SK-N-SH (cell line): ENCODE measurements around the gene SYCP1. TPM values are rescaled to one million over a fixed set of nuclear protein-coding genes. Genes with fewer than 3 reads are reported as not detected.

ENCODE experiments used
- CTCF ChIA-PET: fragments of 300-600, 350-600 bp; formaldehyde crosslinking; extraction: SDS; loops from one replicate; lab custom pipeline; 2021; lab: Yijun Ruan, JAX
- POLR2A ChIA-PET: fragments of 350-600 bp; sonication (Branson Sonifier 250); formaldehyde crosslinking; extraction: SDS; loops from one replicate; lab custom pipeline; 2020; ENCODE audit warnings: antibody characterized with exemption, inconsistent platforms; lab: Yijun Ruan, JAX
- DNase-seq: peaks from one replicate; pipeline ENCODE4 v3.0.0; 2012
- H2AFZ ChIP-seq: fragments of 200-600 bp; sonication (generic); 2 replicates; pipeline ENCODE4 v1.8.1; 2016; ENCODE audit warnings: antibody characterized with exemption, mild to moderate bottlenecking, low read depth
- H3F3A ChIP-seq: fragments of 200-600 bp; sonication (generic); replicated peaks from 2 replicates; pipeline ENCODE3; 2016; ENCODE audit warnings: antibody characterized with exemption, mild to moderate bottlenecking; ENCODE audit not compliant: insufficient read depth
- H3K27ac ChIP-seq, 2 experiments: fragments of 200-500 bp in 1 of 2; fragments of 200-600 bp in 1 of 2; sonication (Bioruptor generic) in 1 of 2; sonication (generic), shearing (Covaris generic) in 1 of 2; 2 replicates each; pipeline versions ENCODE4 v1.5.1 to v1.6.1; 2014 to 2016; ENCODE audit warnings: low read depth in 2 of 2, inconsistent platforms in 1 of 2, low read length in 1 of 2, mild to moderate bottlenecking in 1 of 2, mixed read lengths in 1 of 2
- H3K27me3 ChIP-seq: fragments of 200-600 bp; sonication (generic), shearing (Covaris generic); 2 replicates; pipeline ENCODE4 v1.6.1; 2016; ENCODE audit warnings: mixed run types; ENCODE audit not compliant: insufficient read depth
- H3K36me3 ChIP-seq, 2 experiments: fragments of 200-500 bp in 1 of 2; fragments of 200-600 bp in 1 of 2; sonication (Bioruptor generic) in 1 of 2; sonication (generic) in 1 of 2; replicated peaks in 1 of 2; 2 replicates each; pipeline versions ENCODE3 to v1.5.1; 2014 to 2016; ENCODE audit warnings: low read length in 1 of 2, mild to moderate bottlenecking in 1 of 2; ENCODE audit not compliant: insufficient read depth in 2 of 2, control insufficient read depth in 1 of 2
- H3K4me1 ChIP-seq, 2 experiments: fragments of 200-500 bp in 1 of 2; fragments of 200-600 bp in 1 of 2; sonication (Bioruptor generic) in 1 of 2; sonication (generic), shearing (Covaris generic) in 1 of 2; 2 replicates each; pipeline versions ENCODE4 v1.5.1 to v1.6.1; 2014 to 2016; ENCODE audit warnings: low read depth in 1 of 2, low read length in 1 of 2, mixed run types in 1 of 2; ENCODE audit not compliant: insufficient read depth in 2 of 2, control insufficient read depth in 1 of 2
- H3K4me2 ChIP-seq: fragments of 200-600 bp; sonication (generic), shearing (Covaris generic); 2 replicates; pipeline ENCODE4 v1.6.1; 2017; ENCODE audit warnings: mixed run types
- H3K4me3 ChIP-seq, 2 experiments: fragments of 200-500 bp in 1 of 2; fragments of 200-600 bp in 1 of 2; sonication (Bioruptor generic) in 1 of 2; sonication (generic), shearing (Covaris generic) in 1 of 2; 2 replicates each; pipeline versions ENCODE4 v1.5.1 to v1.8.1; 2014 to 2016; ENCODE audit warnings: low read depth in 2 of 2, inconsistent platforms in 1 of 2, low read length in 1 of 2, mild to moderate bottlenecking in 1 of 2, mixed read lengths in 1 of 2, moderate library complexity in 1 of 2
- H3K79me2 ChIP-seq: fragments of 200-600 bp; sonication (generic); 2 replicates; pipeline ENCODE4 v1.8.1; 2017; ENCODE audit warnings: mild to moderate bottlenecking; ENCODE audit not compliant: insufficient read depth
- H3K9ac ChIP-seq: fragments of 200-600 bp; sonication (generic); 2 replicates; pipeline ENCODE4 v1.6.1; 2017; ENCODE audit warnings: mixed run types
- H3K9me2 ChIP-seq: fragments of 200-600 bp; sonication (generic); 2 replicates; pipeline ENCODE4 v1.6.1; 2017; ENCODE audit warnings: mixed run types
- H3K9me3 ChIP-seq: fragments of 200-600 bp; sonication (generic); 2 replicates; pipeline ENCODE4 v1.6.1; 2017; ENCODE audit warnings: mixed run types, mild to moderate bottlenecking, moderate library complexity
- H4K20me1 ChIP-seq: fragments of 200-600 bp; sonication (generic); 2 replicates; pipeline ENCODE4 v1.6.1; 2017; ENCODE audit warnings: mild to moderate bottlenecking, mixed run types; ENCODE audit not compliant: insufficient read depth
- CHD2 ChIP-seq: fragments of 150-350 bp; IDR thresholded peaks from 2 replicates; pipeline ENCODE4 v1.6.1; 2018; ENCODE audit warnings: low read length; ENCODE audit not compliant: partially characterized antibody
- EP300 ChIP-seq, 2 experiments: IDR thresholded peaks; 2 replicates each; pipeline versions ENCODE4 v1.4.0 to v1.6.1; 2012; ENCODE audit warnings: borderline replicate concordance in 1 of 2, low read depth in 1 of 2, low read length in 1 of 2
- EZH2phosphoT487 ChIP-seq: fragments of 200-600 bp; sonication (generic); IDR thresholded peaks from 2 replicates; pipeline ENCODE4 v1.6.1; 2017; ENCODE audit warnings: low read depth, mixed run types, mild to moderate bottlenecking, antibody characterized with exemption, moderate library complexity, borderline replicate concordance
- FOSL2 ChIP-seq: IDR thresholded peaks from 2 replicates; pipeline ENCODE4 v1.4.0; 2012; ENCODE audit warnings: low read depth, mild to moderate bottlenecking, moderate library complexity, borderline replicate concordance
- FOXJ3 ChIP-seq: sonication (generic); formaldehyde crosslinking; IDR thresholded peaks from 2 replicates; pipeline ENCODE4 v1.5.1; 2020; ENCODE audit warnings: mild to moderate bottlenecking, missing genetic modification reagents
- FOXM1 ChIP-seq: IDR thresholded peaks from 2 replicates; pipeline ENCODE4 v1.4.0; 2012; ENCODE audit warnings: low read depth, mild to moderate bottlenecking
- GABPA ChIP-seq: IDR thresholded peaks from 2 replicates; pipeline ENCODE4 v1.4.0; 2012; ENCODE audit warnings: low read depth, mild to moderate bottlenecking
- MXI1 ChIP-seq: IDR thresholded peaks from 2 replicates; pipeline ENCODE4 v1.6.1; 2012; ENCODE audit warnings: mild to moderate bottlenecking, low read depth, low read length, improper control_type of control experiment
- NFIC ChIP-seq: IDR thresholded peaks from 2 replicates; pipeline ENCODE4 v1.4.0; 2012; ENCODE audit warnings: borderline replicate concordance
- NRF1 ChIP-seq: IDR thresholded peaks from 2 replicates; pipeline ENCODE4 v1.6.1; 2012; ENCODE audit warnings: low read depth, mild to moderate bottlenecking, low read length
- POLR2AphosphoS5 ChIP-seq: IDR thresholded peaks from 2 replicates; pipeline ENCODE4 v1.6.1; 2012; ENCODE audit warnings: low read depth, low read length
- RAD21 ChIP-seq: IDR thresholded peaks from 2 replicates; pipeline ENCODE4 v1.6.1; 2012; ENCODE audit warnings: mild to moderate bottlenecking, low read length
- RCOR1 ChIP-seq: fragments of 150-350 bp; IDR thresholded peaks from 2 replicates; pipeline ENCODE4 v1.6.1; 2017; ENCODE audit warnings: antibody characterized with exemption, low read length
- TAF1 ChIP-seq: IDR thresholded peaks from 2 replicates; pipeline ENCODE4 v1.6.1; 2012; ENCODE audit warnings: low read depth, mild to moderate bottlenecking, low read length, moderate library complexity, borderline replicate concordance
- TEAD4 ChIP-seq: IDR thresholded peaks from 2 replicates; pipeline ENCODE4 v1.4.0; 2012; ENCODE audit warnings: mild to moderate bottlenecking, borderline replicate concordance; ENCODE audit not compliant: insufficient read depth
- WGBS: methylation state at CpG from one replicate; pipeline ENCODE4 v1.1.6; 2017; ENCODE audit warnings: low lambda C conversion rate; 5-methylcytosine and 5-hydroxymethylcytosine counted together
- polyA plus RNA-seq, 3 experiments: library from polyadenylated mRNA; depleted of rRNA; stranded (reverse); fragments of >200 nt; gene quantifications; 2 replicates each; pipeline ENCODE4 v1.2.3, GENCODE V29; 2012
- TF ChIP-seq, protein P1 (sequence below): IDR thresholded peaks from 2 replicates; pipeline ENCODE4; 2012
- TF ChIP-seq, protein P2 (sequence below): IDR thresholded peaks from 2 replicates; pipeline ENCODE4 v1.4.0; 2012; ENCODE audit warnings: low read depth, borderline replicate concordance
- TF ChIP-seq, protein P3 (sequence below): fragments of 150-350 bp; IDR thresholded peaks from 2 replicates; pipeline ENCODE4 v1.6.1; 2017; ENCODE audit warnings: antibody characterized with exemption, low read length, low read depth, borderline replicate concordance
- TF ChIP-seq, protein P4 (sequence below): IDR thresholded peaks from 2 replicates; pipeline ENCODE4 v1.6.1; 2012; ENCODE audit warnings: mild to moderate bottlenecking, low read depth, low read length, moderate library complexity
- TF ChIP-seq, protein P5 (sequence below): IDR thresholded peaks from 2 replicates; pipeline ENCODE4 v1.4.0; 2012; ENCODE audit warnings: low read depth

The SYCP1 gene
- polyA plus RNA-seq, 1 of the 3 experiments (the other 2 are of a cell fraction), result not detected

DNA sequence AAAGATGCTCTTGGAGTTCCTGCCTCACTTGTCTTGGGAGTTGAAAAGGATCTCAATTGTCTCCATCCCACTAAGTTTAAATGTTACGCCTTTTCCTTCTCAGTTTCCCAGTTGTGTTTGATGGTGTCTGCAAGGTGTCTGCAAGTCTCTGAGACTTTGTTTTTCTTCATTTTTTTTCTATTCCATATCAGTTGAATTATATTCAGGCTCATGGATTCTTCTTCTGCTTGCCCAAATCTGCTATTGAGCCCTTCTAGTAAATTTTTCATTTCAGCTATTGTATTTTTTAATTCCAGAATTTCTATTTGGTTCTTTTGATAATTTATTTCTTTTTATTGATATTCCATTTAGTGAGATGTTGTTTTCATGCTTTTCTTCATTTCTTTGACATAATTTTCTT lies 127.6 kb downstream of the SYCP1 start:
- Histone ChIP-seq H3K36me3 (no peaks in the 10 kb centered on the region), H3K9me2 (no peaks in the 10 kb centered on the region), H3F3A (no peaks in the 10 kb centered on the region), H3K27ac (no peak overlapping the region), H3K4me2 (no peak overlapping the region), H3K9ac (no peak overlapping the region)
- 53% methylated on average over 1 of the region's 1 CpG for WGBS
- no peak for DNase-seq
- TF ChIP-seq RCOR1, result no peak
- no peak for TF ChIP-seq GABPA
- no peak for TF ChIP-seq FOXJ3
- TF ChIP-seq FOXM1, result no peak
- TF ChIP-seq CHD2, result no peak
- TF ChIP-seq MXI1, result no peak
- no peak for TF ChIP-seq EZH2phosphoT487
- TF ChIP-seq POLR2AphosphoS5, result no peak
- no peak for TF ChIP-seq FOSL2
- TF ChIP-seq, protein P1, sequence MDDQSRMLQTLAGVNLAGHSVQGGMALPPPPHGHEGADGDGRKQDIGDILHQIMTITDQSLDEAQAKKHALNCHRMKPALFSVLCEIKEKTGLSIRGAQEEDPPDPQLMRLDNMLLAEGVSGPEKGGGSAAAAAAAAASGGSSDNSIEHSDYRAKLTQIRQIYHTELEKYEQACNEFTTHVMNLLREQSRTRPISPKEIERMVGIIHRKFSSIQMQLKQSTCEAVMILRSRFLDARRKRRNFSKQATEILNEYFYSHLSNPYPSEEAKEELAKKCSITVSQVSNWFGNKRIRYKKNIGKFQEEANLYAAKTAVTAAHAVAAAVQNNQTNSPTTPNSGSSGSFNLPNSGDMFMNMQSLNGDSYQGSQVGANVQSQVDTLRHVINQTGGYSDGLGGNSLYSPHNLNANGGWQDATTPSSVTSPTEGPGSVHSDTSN, result no peak
- no peak for TF ChIP-seq TAF1
- TF ChIP-seq, all 33 proteins: peak for 0
- Histone ChIP-seq H3K4me1 (no peaks in the 10 kb centered on the region), H3K4me3 (no peak overlapping the region), H3K79me2 (no peaks in the 10 kb centered on the region), H3K9me3 (0 out of 2 replicates have a peak, but pooled peaks cover 3% of the 10 kb centered on the region), H3K27me3 (no peaks in the 10 kb centered on the region), H4K20me1 (no peaks in the 10 kb centered on the region), H2AFZ (no peak overlapping the region)
- POLR2A ChIA-PET, result no interaction called here
- CTCF ChIA-PET, result interaction anchor here (1.4 to 6.4 kb wide), 4 partner anchors 11 to 130 kb away, joined by 3 to 53 read pairs (median 8); no protein-coding TSS in a partner anchor

DNA sequence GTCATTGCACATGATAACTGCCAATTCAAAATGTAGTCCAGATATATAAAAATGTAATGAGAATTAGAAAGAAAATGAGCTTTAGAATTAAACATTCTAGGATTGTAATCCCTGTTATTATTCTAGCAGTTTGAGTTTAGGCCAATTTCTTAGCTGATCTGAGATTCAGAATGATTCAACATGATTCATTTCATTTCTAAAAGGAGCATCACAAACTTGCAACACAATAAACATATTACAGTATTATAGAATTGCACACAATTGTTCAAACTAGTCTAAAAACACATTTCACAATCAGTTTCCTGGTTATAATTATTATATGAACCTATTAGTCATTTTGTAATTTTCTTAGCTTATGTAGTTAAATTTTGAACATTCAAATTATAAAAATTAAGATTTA lies 131.6 kb downstream of the SYCP1 start:
- Histone ChIP-seq H3K4me3 (no peak overlapping the region), H4K20me1 (no peaks in the 10 kb centered on the region), H3K4me1 (no peaks in the 10 kb centered on the region), H3K36me3 (peaks cover 0 to 3% of the 10 kb centered on the region in 2 experiments), H2AFZ (no peak overlapping the region), H3K9me2 (no peaks in the 10 kb centered on the region; the same call in 1 of the 2 replicates), H3F3A (no peaks in the 10 kb centered on the region), H3K9ac (no peak overlapping the region), H3K27me3 (no peaks in the 10 kb centered on the region), H3K79me2 (no peaks in the 10 kb centered on the region), H3K27ac (no peak overlapping the region), H3K4me2 (no peak overlapping the region), H3K9me3 (peaks cover 16% of the 10 kb centered on the region; the same call in 1 of the 2 replicates)
- no peak for DNase-seq
- ChIA-PET POLR2A (no interaction called here), CTCF (interaction anchor here (1.3 to 6.4 kb wide), 3 partner anchors 49 to 483 kb away, joined by 3 to 53 read pairs (median 3); no protein-coding TSS in a partner anchor)
- TF ChIP-seq, protein P2, sequence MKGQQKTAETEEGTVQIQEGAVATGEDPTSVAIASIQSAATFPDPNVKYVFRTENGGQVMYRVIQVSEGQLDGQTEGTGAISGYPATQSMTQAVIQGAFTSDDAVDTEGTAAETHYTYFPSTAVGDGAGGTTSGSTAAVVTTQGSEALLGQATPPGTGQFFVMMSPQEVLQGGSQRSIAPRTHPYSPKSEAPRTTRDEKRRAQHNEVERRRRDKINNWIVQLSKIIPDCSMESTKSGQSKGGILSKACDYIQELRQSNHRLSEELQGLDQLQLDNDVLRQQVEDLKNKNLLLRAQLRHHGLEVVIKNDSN, result no peak
- TF ChIP-seq, protein P3, sequence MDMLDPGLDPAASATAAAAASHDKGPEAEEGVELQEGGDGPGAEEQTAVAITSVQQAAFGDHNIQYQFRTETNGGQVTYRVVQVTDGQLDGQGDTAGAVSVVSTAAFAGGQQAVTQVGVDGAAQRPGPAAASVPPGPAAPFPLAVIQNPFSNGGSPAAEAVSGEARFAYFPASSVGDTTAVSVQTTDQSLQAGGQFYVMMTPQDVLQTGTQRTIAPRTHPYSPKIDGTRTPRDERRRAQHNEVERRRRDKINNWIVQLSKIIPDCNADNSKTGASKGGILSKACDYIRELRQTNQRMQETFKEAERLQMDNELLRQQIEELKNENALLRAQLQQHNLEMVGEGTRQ, result no peak
- TF ChIP-seq, protein P4, sequence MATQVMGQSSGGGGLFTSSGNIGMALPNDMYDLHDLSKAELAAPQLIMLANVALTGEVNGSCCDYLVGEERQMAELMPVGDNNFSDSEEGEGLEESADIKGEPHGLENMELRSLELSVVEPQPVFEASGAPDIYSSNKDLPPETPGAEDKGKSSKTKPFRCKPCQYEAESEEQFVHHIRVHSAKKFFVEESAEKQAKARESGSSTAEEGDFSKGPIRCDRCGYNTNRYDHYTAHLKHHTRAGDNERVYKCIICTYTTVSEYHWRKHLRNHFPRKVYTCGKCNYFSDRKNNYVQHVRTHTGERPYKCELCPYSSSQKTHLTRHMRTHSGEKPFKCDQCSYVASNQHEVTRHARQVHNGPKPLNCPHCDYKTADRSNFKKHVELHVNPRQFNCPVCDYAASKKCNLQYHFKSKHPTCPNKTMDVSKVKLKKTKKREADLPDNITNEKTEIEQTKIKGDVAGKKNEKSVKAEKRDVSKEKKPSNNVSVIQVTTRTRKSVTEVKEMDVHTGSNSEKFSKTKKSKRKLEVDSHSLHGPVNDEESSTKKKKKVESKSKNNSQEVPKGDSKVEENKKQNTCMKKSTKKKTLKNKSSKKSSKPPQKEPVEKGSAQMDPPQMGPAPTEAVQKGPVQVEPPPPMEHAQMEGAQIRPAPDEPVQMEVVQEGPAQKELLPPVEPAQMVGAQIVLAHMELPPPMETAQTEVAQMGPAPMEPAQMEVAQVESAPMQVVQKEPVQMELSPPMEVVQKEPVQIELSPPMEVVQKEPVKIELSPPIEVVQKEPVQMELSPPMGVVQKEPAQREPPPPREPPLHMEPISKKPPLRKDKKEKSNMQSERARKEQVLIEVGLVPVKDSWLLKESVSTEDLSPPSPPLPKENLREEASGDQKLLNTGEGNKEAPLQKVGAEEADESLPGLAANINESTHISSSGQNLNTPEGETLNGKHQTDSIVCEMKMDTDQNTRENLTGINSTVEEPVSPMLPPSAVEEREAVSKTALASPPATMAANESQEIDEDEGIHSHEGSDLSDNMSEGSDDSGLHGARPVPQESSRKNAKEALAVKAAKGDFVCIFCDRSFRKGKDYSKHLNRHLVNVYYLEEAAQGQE, result no peak
- TF ChIP-seq FOXM1 (no peak), TAF1 (no peak), EP300 (IDR thresholded peaks at IDR 0.05; ENCODE audit: borderline replicate concordance in 1 of 2, low read depth in 1 of 2, low read length in 1 of 2) (no peak), NRF1 (no peak), TEAD4 (no peak), RAD21 (no peak), FOSL2 (no peak), NFIC (no peak)
- TF ChIP-seq, protein P5, sequence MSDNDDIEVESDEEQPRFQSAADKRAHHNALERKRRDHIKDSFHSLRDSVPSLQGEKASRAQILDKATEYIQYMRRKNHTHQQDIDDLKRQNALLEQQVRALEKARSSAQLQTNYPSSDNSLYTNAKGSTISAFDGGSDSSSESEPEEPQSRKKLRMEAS, result no peak
